ENCODE data around the gene SELENOS.

- TF ChIP-seq CTCF (IDR thresholded peaks at IDR 0.05) (no peak), POLR2A (IDR thresholded peaks at IDR 0.05) (no peak)
Observed at GRCh38 chr15:101318147-101318819, 41.0 kb upstream of the SELENOS start.
